ENCODE data around the gene RWDD3. TPM values are rescaled to one million over a fixed set of nuclear protein-coding genes. Genes with fewer than 3 reads are reported as not detected.

The RWDD3 gene
- total RNA-seq, 6 donors from 2014 or later, result 4.1 to 18.9 (median 10.4) TPM

Other genes starting within 250 kb of the RWDD3 start
- 1 to 10 TPM in 3 of 6 donors, under 1 TPM in 3; 0.55 to 6.2 (median 0.98) TPM for gene ALG14, start 161.3 kb upstream of the RWDD3 start, total RNA-seq
- 10 to 100 TPM in 3 of 6 donors, 1 to 10 TPM in 3; 1.8 to 19.5 (median 8.2) TPM for gene TLCD4, start 116.9 kb upstream of the RWDD3 start, total RNA-seq